GM19238 (cell line): ENCODE results near the gene BRCC3.
"Not testable (repeated sequence)": the region's sequence is repeated elsewhere in the genome, so short reads cannot be mapped to it uniquely, and the experiment has no call there.

ENCODE experiments used
- DNase-seq: peaks from one replicate; pipeline ENCODE4 v3.0.0; 2011; ENCODE audit warnings: low spot score; ENCODE audit not compliant: insufficient read length

Gene BRCC3

GRCh38 chrX:155143959-155144548 lies 72.7 kb downstream of the BRCC3 start:
- no peak for DNase-seq

GRCh38 chrX:155144926-155145325 lies 73.6 kb downstream of the BRCC3 start:
- no peak for DNase-seq

DNA sequence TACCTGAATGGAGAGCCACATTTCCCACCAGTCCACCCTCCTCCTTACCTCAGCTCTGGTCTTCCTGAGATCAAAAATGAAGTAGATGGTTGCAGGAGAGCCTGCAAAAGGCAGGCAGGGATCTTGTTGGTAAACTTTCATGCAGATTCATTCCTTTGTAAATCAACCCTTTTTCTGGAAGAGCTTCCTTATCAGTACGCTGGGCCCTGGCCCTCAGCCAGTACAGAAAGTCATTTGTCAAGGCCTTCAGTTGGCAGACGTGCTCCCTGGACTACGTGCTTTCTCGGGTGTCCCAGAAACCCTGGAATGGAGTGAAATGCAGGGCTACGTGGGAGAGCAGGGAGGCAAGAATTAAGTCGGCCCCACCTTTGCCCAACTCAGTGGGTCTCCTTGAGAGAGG lies 76.3 kb downstream of the BRCC3 start:
- not testable (repeated sequence) for DNase-seq

GRCh38 chrX:155148166-155148565 lies 76.9 kb downstream of the BRCC3 start:
- DNase-seq: not testable (repeated sequence)

- no peak for DNase-seq
Observed at GRCh38 chrX:155148724-155149537, 77.6 kb downstream of the BRCC3 start.

DNA sequence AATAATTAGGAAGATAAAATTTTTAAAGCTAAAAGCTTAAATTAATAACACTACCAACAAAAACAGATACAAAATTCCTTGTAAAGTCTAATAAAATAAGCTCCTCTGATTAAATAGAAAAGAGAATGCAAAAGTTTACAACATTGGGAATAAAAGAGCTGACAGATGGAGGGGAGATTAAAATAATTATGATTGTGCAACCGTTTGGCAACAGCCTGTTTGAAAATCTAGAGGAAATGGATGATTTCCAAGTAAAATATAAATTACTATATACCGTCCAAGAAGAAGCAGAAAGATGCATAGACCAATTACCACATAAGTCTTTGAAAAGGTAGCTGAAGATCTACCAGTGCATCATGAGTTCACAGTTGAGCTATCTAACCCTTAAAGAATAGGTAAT lies 98.6 kb downstream of the BRCC3 start:
- no peak for DNase-seq
